ENCODE results near the gene CUL4A.

DNA sequence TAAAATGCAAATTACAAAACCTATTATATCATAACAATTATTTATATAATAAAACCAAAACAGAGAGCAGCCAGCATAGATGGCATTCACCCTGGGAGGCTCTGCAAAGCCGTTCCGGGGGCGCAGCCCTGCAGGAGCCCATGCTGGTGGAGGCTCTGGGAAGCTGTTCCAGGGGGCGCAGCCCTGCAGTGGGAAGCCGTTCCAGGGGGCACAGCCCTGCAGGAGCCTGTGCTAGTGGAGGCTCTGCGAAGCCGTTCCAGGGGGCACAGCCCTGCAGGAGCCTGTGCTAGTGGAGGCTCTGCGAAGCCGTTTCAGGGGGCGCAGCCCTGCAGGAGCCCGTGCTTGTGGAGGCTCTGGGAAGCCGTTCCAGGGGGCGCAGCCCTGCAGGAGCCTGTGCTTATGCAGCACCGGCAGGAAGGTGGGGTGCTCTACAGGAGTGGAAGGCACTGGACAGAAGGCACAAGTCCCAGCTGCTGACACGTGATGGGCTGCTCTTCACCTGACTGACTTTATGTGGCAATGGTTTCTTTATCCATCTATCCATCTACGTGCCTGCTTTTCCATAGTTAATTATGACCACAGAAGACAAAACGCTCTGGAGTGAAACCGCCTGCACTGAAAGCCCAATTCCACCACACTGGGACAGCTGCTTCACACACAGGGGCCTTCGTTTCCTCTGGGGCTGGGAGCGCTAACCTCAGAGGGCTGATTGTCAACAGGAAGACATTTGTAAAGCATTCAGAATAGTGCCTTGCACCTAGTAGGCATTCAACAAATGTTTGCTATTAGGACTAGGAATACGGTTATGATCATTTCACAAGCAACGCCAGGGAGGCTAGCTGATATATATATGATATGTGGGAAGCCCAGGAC lies 24.6 kb upstream of the CUL4A start:
- TF ChIP-seq, protein P1, sequence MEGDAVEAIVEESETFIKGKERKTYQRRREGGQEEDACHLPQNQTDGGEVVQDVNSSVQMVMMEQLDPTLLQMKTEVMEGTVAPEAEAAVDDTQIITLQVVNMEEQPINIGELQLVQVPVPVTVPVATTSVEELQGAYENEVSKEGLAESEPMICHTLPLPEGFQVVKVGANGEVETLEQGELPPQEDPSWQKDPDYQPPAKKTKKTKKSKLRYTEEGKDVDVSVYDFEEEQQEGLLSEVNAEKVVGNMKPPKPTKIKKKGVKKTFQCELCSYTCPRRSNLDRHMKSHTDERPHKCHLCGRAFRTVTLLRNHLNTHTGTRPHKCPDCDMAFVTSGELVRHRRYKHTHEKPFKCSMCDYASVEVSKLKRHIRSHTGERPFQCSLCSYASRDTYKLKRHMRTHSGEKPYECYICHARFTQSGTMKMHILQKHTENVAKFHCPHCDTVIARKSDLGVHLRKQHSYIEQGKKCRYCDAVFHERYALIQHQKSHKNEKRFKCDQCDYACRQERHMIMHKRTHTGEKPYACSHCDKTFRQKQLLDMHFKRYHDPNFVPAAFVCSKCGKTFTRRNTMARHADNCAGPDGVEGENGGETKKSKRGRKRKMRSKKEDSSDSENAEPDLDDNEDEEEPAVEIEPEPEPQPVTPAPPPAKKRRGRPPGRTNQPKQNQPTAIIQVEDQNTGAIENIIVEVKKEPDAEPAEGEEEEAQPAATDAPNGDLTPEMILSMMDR (IDR thresholded peaks at IDR 0.05; ENCODE audit: low read length): no peak
- no peak for TF ChIP-seq EZH2phosphoT487 (IDR thresholded peaks at IDR 0.05; ENCODE audit: low read length)

All from MM.1S (cell line).